HepG2 (cell line): ENCODE data around the gene APBA3. TPM values are rescaled to one million over a fixed set of nuclear protein-coding genes. Genes with fewer than 3 reads are reported as not detected.

ENCODE experiments used
- BRCA1 ChIP-seq: sonication (generic); formaldehyde crosslinking; IDR thresholded peaks from 2 replicates; pipeline ENCODE4 v1.4.0; 2020; ENCODE audit warnings: missing genetic modification reagents
- CCDC6 ChIP-seq: sonication (generic); formaldehyde crosslinking; IDR thresholded peaks from 2 replicates; pipeline ENCODE4 v1.8.1; 2022; ENCODE audit warnings: mild to moderate bottlenecking, missing genetic modification reagents, moderate library complexity
- CEBPB ChIP-seq: IDR thresholded peaks from 2 replicates; pipeline ENCODE4 v1.6.1; 2011; ENCODE audit warnings: low read depth, low read length, improper control_type of control experiment, borderline replicate concordance
- DPF2 ChIP-seq: sonication (generic); formaldehyde crosslinking; IDR thresholded peaks from 2 replicates; pipeline ENCODE4 v1.4.0; 2020; ENCODE audit warnings: mild to moderate bottlenecking, low read depth, missing genetic modification reagents, borderline replicate concordance
- KDM3A ChIP-seq: IDR thresholded peaks from 2 replicates; pipeline ENCODE4 v1.6.1; 2018; ENCODE audit warnings: low read depth, missing compliant biosample characterization
- KLF6 ChIP-seq: IDR thresholded peaks from 2 replicates; pipeline ENCODE4 v1.8.0; 2016; ENCODE audit warnings: missing biosample characterization, missing genetic modification reagents
- MEIS1 ChIP-seq: sonication (generic); formaldehyde crosslinking; IDR thresholded peaks from 2 replicates; pipeline ENCODE4 v1.9.0; 2021; ENCODE audit warnings: mild to moderate bottlenecking, missing genetic modification reagents, moderate library complexity, borderline replicate concordance
- NCOA1 ChIP-seq: sonication (generic); formaldehyde crosslinking; IDR thresholded peaks from 2 replicates; pipeline ENCODE4 v1.9.0; 2021; ENCODE audit warnings: missing genetic modification reagents
- NFE2L2 ChIP-seq: fragments of 150-350 bp; IDR thresholded peaks from 2 replicates; pipeline ENCODE4 v1.6.1; 2014; ENCODE audit warnings: low read length
- NFKBIZ ChIP-seq: IDR thresholded peaks from 2 replicates; pipeline ENCODE4 v1.6.1; 2018; ENCODE audit warnings: missing genetic modification reagents, missing compliant biosample characterization
- POLR2A ChIP-seq, 2 experiments: IDR thresholded peaks; 2 replicates each; pipeline ENCODE4 v1.6.1; 2011; ENCODE audit warnings: low read depth in 2 of 2, low read length in 2 of 2, mild to moderate bottlenecking in 1 of 2, moderate library complexity in 1 of 2; ENCODE audit not compliant: insufficient read depth in 1 of 2
- SAP130 ChIP-seq: IDR thresholded peaks from 2 replicates; pipeline ENCODE4 v1.6.1; 2016; ENCODE audit warnings: low read depth
- ZFY ChIP-seq: sonication (generic); formaldehyde crosslinking; IDR thresholded peaks from 2 replicates; pipeline ENCODE4 v1.4.0; 2020; ENCODE audit warnings: missing genetic modification reagents
- ZNF232 ChIP-seq: sonication (generic); formaldehyde crosslinking; IDR thresholded peaks from 2 replicates; pipeline ENCODE4 v1.4.0; 2020; ENCODE audit warnings: missing genetic modification reagents, borderline replicate concordance
- ZNF337 ChIP-seq: sonication (generic); formaldehyde crosslinking; IDR thresholded peaks from 2 replicates; pipeline ENCODE4 v1.5.1; 2020; ENCODE audit warnings: missing genetic modification reagents, low read depth, mild to moderate bottlenecking, borderline replicate concordance
- ZNF451 ChIP-seq: sonication (generic); formaldehyde crosslinking; IDR thresholded peaks from 2 replicates; pipeline ENCODE4 v1.5.0; 2020; ENCODE audit warnings: mild to moderate bottlenecking, missing genetic modification reagents
- ZNF512B ChIP-seq: sonication (generic); formaldehyde crosslinking; IDR thresholded peaks from 2 replicates; pipeline ENCODE4 v1.5.1; 2020; ENCODE audit warnings: missing genetic modification reagents, mild to moderate bottlenecking, borderline replicate concordance
- ZNF547 ChIP-seq: sonication (generic); formaldehyde crosslinking; IDR thresholded peaks from 2 replicates; pipeline ENCODE4 v1.5.1; 2020; ENCODE audit warnings: mild to moderate bottlenecking, missing genetic modification reagents
- ZNF7 ChIP-seq: IDR thresholded peaks from 2 replicates; pipeline ENCODE4 v1.6.1; 2016; ENCODE audit warnings: missing biosample characterization, missing genetic modification reagents
- polyA plus RNA-seq, 8 experiments: library from polyadenylated mRNA; depleted of rRNA in 3 of 8; stranded (reverse) in 7 of 8; unstranded in 1 of 8; fragments of >200 nt; fragmentation: Illumina TruSeq in 4 of 8; extraction: Trizol in 4 of 8; gene quantifications; 2 replicates each; pipeline versions ENCODE4 v1.2.1 to v1.2.3, GENCODE V29; 2011 to 2016; ENCODE audit warnings: low read depth in 4 of 8, missing spikeins in 1 of 8, mixed read lengths in 1 of 8; ENCODE audit not compliant: insufficient read depth in 1 of 8
- total RNA-seq, 5 experiments: library from RNA; depleted of rRNA; stranded (reverse); fragments of >200 nt; fragmentation: Illumina TruSeq; extraction: Trizol; gene quantifications; 2 replicates each; pipeline ENCODE4 v1.2.3, GENCODE V29; 2016; ENCODE audit warnings: low read depth in 1 of 5
- TF ChIP-seq, protein P1 (sequence below): sonication (generic); formaldehyde crosslinking; IDR thresholded peaks from 2 replicates; pipeline ENCODE4 v1.4.0; 2020; ENCODE audit warnings: missing genetic modification reagents, mild to moderate bottlenecking, borderline replicate concordance
- TF ChIP-seq, protein P2 (sequence below): sonication (generic); formaldehyde crosslinking; IDR thresholded peaks from 2 replicates; pipeline ENCODE4 v1.8.0; 2022; ENCODE audit warnings: mild to moderate bottlenecking, missing genetic modification reagents; ENCODE audit not compliant: insufficient replicate concordance
- TF ChIP-seq, protein P3 (sequence below): sonication (generic); formaldehyde crosslinking; IDR thresholded peaks from 2 replicates; pipeline ENCODE4 v1.5.1; 2020; ENCODE audit warnings: mild to moderate bottlenecking, missing genetic modification reagents

APBA3 gene
- total and polyA plus RNA-seq, 2 of the 13 experiments (the other 11 are each of a cell fraction or from before 2014, with no cell fraction given): 14.2 to 14.3 TPM

DNA sequence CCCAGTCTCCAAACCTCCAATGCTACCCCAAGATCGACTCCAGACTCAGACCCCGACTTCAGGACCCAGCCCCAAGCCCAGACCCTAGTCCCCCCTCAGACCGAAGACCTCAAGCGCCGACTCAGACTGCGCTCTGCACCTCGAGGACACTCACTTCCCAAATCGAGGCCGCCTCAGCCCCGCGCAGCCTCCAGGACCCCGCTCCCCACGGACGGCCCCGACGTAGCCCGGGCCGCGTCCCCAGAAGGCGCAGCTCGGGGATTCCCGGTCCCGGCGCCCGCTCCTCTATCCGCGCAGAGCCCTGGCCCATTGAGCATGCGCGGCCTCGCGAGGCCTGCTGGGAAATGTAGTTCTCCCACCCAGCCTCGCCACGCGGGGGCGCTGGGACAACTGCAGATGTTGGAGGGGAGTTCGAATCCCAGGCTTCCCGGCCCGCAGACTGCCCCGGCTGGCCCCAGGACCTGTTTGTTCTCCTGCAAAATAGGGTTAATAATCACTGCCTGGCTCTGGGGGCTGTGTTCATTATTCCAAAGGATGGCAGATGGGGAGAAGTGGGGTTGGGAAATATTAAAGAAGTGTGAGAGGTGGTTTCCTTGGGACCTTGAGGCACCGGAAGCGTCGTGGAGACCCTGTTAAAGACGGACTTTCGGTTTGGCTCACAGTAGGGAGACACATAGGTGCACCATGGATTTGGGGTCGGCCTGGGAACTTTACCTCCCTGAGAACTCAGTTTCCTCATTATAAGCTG lies at the start of gene APBA3 (continued):
- TF ChIP-seq, protein P1, sequence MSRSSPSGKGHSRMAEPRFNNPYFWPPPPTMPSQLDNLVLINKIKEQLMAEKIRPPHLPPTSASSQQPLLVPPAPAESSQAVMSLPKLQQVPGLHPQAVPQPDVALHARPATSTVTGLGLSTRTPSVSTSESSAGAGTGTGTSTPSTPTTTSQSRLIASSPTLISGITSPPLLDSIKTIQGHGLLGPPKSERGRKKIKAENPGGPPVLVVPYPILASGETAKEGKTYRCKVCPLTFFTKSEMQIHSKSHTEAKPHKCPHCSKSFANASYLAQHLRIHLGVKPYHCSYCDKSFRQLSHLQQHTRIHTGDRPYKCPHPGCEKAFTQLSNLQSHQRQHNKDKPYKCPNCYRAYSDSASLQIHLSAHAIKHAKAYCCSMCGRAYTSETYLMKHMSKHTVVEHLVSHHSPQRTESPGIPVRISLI (CRISPR knock-in tag): no peak
- TF ChIP-seq SAP130 (CRISPR knock-in tag) (peak; percentile 84), MEIS1 (peak; percentile 30; the same call in 1 of the 2 replicates), ZNF451 (CRISPR knock-in tag) (0 out of 2 replicates have a peak, but pooled peaks have one; percentile 50), KDM3A (CRISPR knock-in tag) (no peak), ZNF547 (CRISPR knock-in tag) (peak; percentile 88; the same call in 1 of the 2 replicates), NFE2L2 (no peak), NFKBIZ (CRISPR knock-in tag) (no peak), ZNF337 (no peak), KLF6 (CRISPR knock-in tag) (no peak), ZNF232 (CRISPR knock-in tag) (peak; percentile 75; the same call in 1 of the 2 replicates), ZNF7 (no peak), NCOA1 (peak; percentile 84; the same call in 1 of the 2 replicates), CCDC6 (CRISPR knock-in tag) (no peak), ZNF512B (CRISPR knock-in tag) (no peak), DPF2 (CRISPR knock-in tag) (no peak), ZFY (CRISPR knock-in tag) (peak; percentile 81), POLR2A (IDR thresholded peaks at IDR 0.05; ENCODE audit: insufficient read depth in 1 of 2, low read depth in 2 of 2, low read length in 2 of 2) (peak; percentile 48 to 84), CEBPB (no peak), BRCA1 (CRISPR knock-in tag) (peak; percentile 65; the same call in 1 of the 2 replicates)
- TF ChIP-seq, protein P2, sequence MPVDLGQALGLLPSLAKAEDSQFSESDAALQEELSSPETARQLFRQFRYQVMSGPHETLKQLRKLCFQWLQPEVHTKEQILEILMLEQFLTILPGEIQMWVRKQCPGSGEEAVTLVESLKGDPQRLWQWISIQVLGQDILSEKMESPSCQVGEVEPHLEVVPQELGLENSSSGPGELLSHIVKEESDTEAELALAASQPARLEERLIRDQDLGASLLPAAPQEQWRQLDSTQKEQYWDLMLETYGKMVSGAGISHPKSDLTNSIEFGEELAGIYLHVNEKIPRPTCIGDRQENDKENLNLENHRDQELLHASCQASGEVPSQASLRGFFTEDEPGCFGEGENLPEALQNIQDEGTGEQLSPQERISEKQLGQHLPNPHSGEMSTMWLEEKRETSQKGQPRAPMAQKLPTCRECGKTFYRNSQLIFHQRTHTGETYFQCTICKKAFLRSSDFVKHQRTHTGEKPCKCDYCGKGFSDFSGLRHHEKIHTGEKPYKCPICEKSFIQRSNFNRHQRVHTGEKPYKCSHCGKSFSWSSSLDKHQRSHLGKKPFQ (CRISPR knock-in tag): peak; percentile 51
- TF ChIP-seq, protein P3, sequence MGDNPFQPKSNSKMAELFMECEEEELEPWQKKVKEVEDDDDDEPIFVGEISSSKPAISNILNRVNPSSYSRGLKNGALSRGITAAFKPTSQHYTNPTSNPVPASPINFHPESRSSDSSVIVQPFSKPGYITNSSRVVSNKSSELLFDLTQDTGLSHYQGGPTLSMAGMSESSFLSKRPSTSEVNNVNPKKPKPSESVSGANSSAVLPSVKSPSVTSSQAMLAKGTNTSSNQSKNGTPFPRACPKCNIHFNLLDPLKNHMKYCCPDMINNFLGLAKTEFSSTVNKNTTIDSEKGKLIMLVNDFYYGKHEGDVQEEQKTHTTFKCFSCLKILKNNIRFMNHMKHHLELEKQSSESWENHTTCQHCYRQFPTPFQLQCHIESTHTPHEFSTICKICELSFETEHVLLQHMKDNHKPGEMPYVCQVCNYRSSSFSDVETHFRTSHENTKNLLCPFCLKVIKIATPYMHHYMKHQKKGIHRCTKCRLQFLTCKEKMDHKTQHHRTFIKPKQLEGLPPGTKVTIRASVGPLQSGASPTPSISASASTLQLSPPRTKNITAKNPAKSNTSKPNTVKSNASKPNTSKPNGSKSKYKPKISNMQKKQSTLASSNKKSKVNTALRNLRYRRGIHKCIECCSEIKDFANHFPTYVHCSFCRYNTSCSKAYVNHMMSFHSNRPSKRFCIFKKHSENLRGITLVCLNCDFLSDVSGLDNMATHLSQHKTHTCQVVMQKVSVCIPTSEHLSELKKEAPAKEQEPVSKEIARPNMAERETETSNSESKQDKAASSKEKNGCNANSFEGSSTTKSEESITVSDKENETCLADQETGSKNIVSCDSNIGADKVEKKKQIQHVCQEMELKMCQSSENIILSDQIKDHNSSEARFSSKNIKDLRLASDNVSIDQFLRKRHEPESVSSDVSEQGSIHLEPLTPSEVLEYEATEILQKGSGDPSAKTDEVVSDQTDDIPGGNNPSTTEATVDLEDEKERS: no peak
